Ecto neural progenitor cell (in vitro differentiated cells): ENCODE results near the gene ST14.
"Not testable (repeated sequence)": the region's sequence is repeated elsewhere in the genome, so short reads cannot be mapped to it uniquely, and the experiment has no call there.

Source experiments
- DNase-seq: peaks from one replicate; pipeline ENCODE4 v3.0.0-alpha.2; 2018; ENCODE audit warnings: low spot score

The ST14 gene

GRCh38 chr11:130189492-130190210 is 30.1 kb downstream of the ST14 start:
- no peak for DNase-seq

- DNase-seq: no peak
Observed at GRCh38 chr11:130190371-130190881, 30.8 kb downstream of the ST14 start.

GRCh38 chr11:130191896-130192295 is 32.3 kb downstream of the ST14 start:
- no peak for DNase-seq

GRCh38 chr11:130192845-130193267 is 33.3 kb downstream of the ST14 start:
- no peak for DNase-seq

- DNase-seq: not testable (repeated sequence)
Observed at GRCh38 chr11:130193551-130193950, 34.0 kb downstream of the ST14 start.

GRCh38 chr11:130194241-130195023 is 34.9 kb downstream of the ST14 start:
- DNase-seq: no peak

- no peak for DNase-seq
Observed at GRCh38 chr11:130197386-130198035, 37.9 kb downstream of the ST14 start.

GRCh38 chr11:130198292-130198691 is 38.7 kb downstream of the ST14 start:
- DNase-seq: no peak

- DNase-seq: no peak
Observed at GRCh38 chr11:130198964-130199363, 39.4 kb downstream of the ST14 start.

- DNase-seq: no peak
Observed at GRCh38 chr11:130199792-130200191, 40.2 kb downstream of the ST14 start.

GRCh38 chr11:130201026-130201425 is 41.4 kb downstream of the ST14 start:
- no peak for DNase-seq

GRCh38 chr11:130202009-130202817 is 42.6 kb downstream of the ST14 start:
- no peak for DNase-seq

- DNase-seq: no peak
Observed at GRCh38 chr11:130202818-130203689, 43.5 kb downstream of the ST14 start.

GRCh38 chr11:130203766-130204702 is 44.5 kb downstream of the ST14 start:
- DNase-seq: no peak

- no peak for DNase-seq
Observed at GRCh38 chr11:130204703-130205095, 45.1 kb downstream of the ST14 start.

- peak; percentile 19 for DNase-seq
Observed at GRCh38 chr11:130206141-130206540, 46.6 kb downstream of the ST14 start.

- DNase-seq: no peak
Observed at GRCh38 chr11:130208241-130209127, 48.9 kb downstream of the ST14 start.

GRCh38 chr11:130209128-130209932 is 49.7 kb downstream of the ST14 start:
- DNase-seq: no peak
